HCT116 (cell line): ENCODE results near the gene GRIN3B. TPM values are rescaled to one million over a fixed set of nuclear protein-coding genes. Genes with fewer than 3 reads are reported as not detected.

Experiments used
- ATAC-seq: fragments of 200-7000 bp; cut with Tn5 transposase; 2 replicates; pipeline ENCODE4 v1.9.1; 2020; ENCODE audit warnings: mild to moderate bottlenecking, moderate library complexity
- BruUV-seq: library from RNA; stranded (reverse); fragments of 400-500 nt; replicated peaks from 2 replicates; lab custom pipeline; 2021; lab: Mats Ljungman, UMichigan
- CTCF ChIA-PET: fragments of 300-600 bp; sonication (Branson Sonifier 250); formaldehyde crosslinking; loops from one replicate; lab custom pipeline; 2021; ENCODE audit warnings: antibody characterized with exemption; lab: Charles Lee
- POLR2A ChIA-PET: fragments of 300-600, 350-600 bp; sonication (Branson Sonifier 250); formaldehyde crosslinking; loops from one replicate; lab custom pipeline; 2021; ENCODE audit warnings: antibody characterized with exemption; lab: Charles Lee
- RAD21 ChIA-PET, 2 experiments: fragments of 300-600 bp; sonication (Branson Sonifier 250); formaldehyde crosslinking; loops; one replicate each; lab custom pipeline; 2023; ENCODE audit warnings: low total read pairs in 2 of 2; ENCODE audit not compliant: uncharacterized antibody in 2 of 2, unreplicated experiment in 2 of 2, low non-redundant PET in 1 of 2; lab: Charles Lee
- DNase-seq: peaks from one replicate; pipeline ENCODE4 v3.0.0-alpha.2; 2010; ENCODE audit warnings: low read depth, low spot score
- H2AFZ ChIP-seq: fragments of 200-600 bp; shearing (Covaris generic), sonication (generic); 2 replicates; pipeline ENCODE4 v1.6.1; 2017; ENCODE audit warnings: low read depth, mixed run types, mixed read lengths, antibody characterized with exemption, low read length; ENCODE audit not compliant: poor library complexity, severe bottlenecking
- H3K27ac ChIP-seq: 2 replicates; pipeline ENCODE4 v1.5.1; 2012; ENCODE audit warnings: low read depth, low read length
- H3K27me3 ChIP-seq: fragments of 200-600 bp; sonication (generic); 2 replicates; pipeline ENCODE4 v1.6.1; 2016; ENCODE audit warnings: mixed run types, low read length, mixed read lengths; ENCODE audit not compliant: insufficient read depth
- H3K36me3 ChIP-seq, 2 experiments: fragments of 200-500 bp in 1 of 2; fragments of 200-600 bp in 1 of 2; sonication (Bioruptor generic) in 1 of 2; sonication (generic) in 1 of 2; 2 replicates each; pipeline versions ENCODE4 v1.5.1 to v1.6.1; 2014 to 2016; ENCODE audit warnings: low read length in 2 of 2, inconsistent platforms in 1 of 2, mixed read lengths in 1 of 2, mixed run types in 1 of 2; ENCODE audit not compliant: insufficient read depth in 2 of 2, control insufficient read depth in 1 of 2
- H3K4me1 ChIP-seq, 2 experiments: fragments of 200-600 bp in 1 of 2; sonication (generic) in 1 of 2; 2 replicates each; pipeline versions ENCODE4 v1.5.1 to v1.6.1; 2012 to 2017; ENCODE audit warnings: low read length in 2 of 2, inconsistent platforms in 1 of 2, mild to moderate bottlenecking in 1 of 2, mixed read lengths in 1 of 2, mixed run types in 1 of 2, moderate library complexity in 1 of 2; ENCODE audit not compliant: insufficient read depth in 2 of 2, control insufficient read depth in 1 of 2
- H3K4me2 ChIP-seq: fragments of 200-600 bp; sonication (generic); 2 replicates; pipeline ENCODE4 v1.6.1; 2017; ENCODE audit warnings: mixed run types, low read length, mixed read lengths
- H3K4me3 ChIP-seq, 2 experiments: fragments of 200-600 bp in 1 of 2; sonication (generic) in 1 of 2; replicated peaks in 1 of 2; 2 replicates each; pipeline ENCODE4 v1.5.1; 2011 to 2016; ENCODE audit warnings: low read length in 2 of 2, control low read depth in 1 of 2, low read depth in 1 of 2, mild to moderate bottlenecking in 1 of 2, mixed read lengths in 1 of 2, mixed run types in 1 of 2
- H3K79me2 ChIP-seq: fragments of 200-600 bp; sonication (generic); 2 replicates; pipeline ENCODE4 v1.6.1; 2017; ENCODE audit warnings: mild to moderate bottlenecking, mixed run types, low read length, moderate library complexity, mixed read lengths; ENCODE audit not compliant: insufficient read depth
- H3K9ac ChIP-seq: fragments of 200-600 bp; sonication (generic); 2 replicates; pipeline ENCODE4 v1.6.1; 2016; ENCODE audit warnings: low read length, mixed read lengths
- H3K9me2 ChIP-seq: fragments of 200-600 bp; sonication (generic), shearing (Covaris generic); 2 replicates; pipeline ENCODE4 v1.6.1; 2017; ENCODE audit warnings: mixed run types, mild to moderate bottlenecking, moderate library complexity; ENCODE audit not compliant: insufficient read depth
- H3K9me3 ChIP-seq, 2 experiments: fragments of 200-500 bp in 1 of 2; fragments of 200-600 bp in 1 of 2; sonication (Bioruptor generic) in 1 of 2; sonication (generic) in 1 of 2; 2 replicates each; pipeline ENCODE4 v1.6.1; 2014 to 2017; ENCODE audit warnings: low read length in 2 of 2, mixed read lengths in 2 of 2, inconsistent platforms in 1 of 2, low read depth in 1 of 2, mild to moderate bottlenecking in 1 of 2, mixed run types in 1 of 2, moderate library complexity in 1 of 2; ENCODE audit not compliant: control insufficient read depth in 1 of 2, insufficient read depth in 1 of 2
- H4K20me1 ChIP-seq: fragments of 200-600 bp; sonication (generic), shearing (Covaris generic); 2 replicates; pipeline ENCODE4 v1.6.1; 2017; ENCODE audit warnings: mixed run types, mild to moderate bottlenecking, moderate library complexity; ENCODE audit not compliant: insufficient read depth
- ATF3 ChIP-seq: IDR thresholded peaks from 2 replicates; pipeline ENCODE4 v1.6.1; 2012
- CEBPB ChIP-seq: IDR thresholded peaks from 2 replicates; pipeline ENCODE4 v1.6.1; 2012; ENCODE audit warnings: low read depth
- EZH2 ChIP-seq: fragments of 200-600 bp; sonication (generic); IDR thresholded peaks from 2 replicates; pipeline ENCODE4 v1.6.1; 2017; ENCODE audit warnings: antibody characterized with exemption, mixed run types
- EZH2phosphoT487 ChIP-seq: fragments of 200-600 bp; IDR thresholded peaks from 2 replicates; pipeline ENCODE4 v1.6.1; 2018; ENCODE audit warnings: antibody characterized with exemption, borderline replicate concordance
- FOSL1 ChIP-seq: IDR thresholded peaks from 2 replicates; pipeline ENCODE4 v1.6.1; 2012; ENCODE audit warnings: low read depth
- POLR2A ChIP-seq: IDR thresholded peaks from 2 replicates; pipeline ENCODE4 v1.7.0; 2011; ENCODE audit warnings: borderline replicate concordance; ENCODE audit not compliant: insufficient read depth, insufficient read length; ENCODE audit errors: extremely low read depth
- SRF ChIP-seq: IDR thresholded peaks from 2 replicates; pipeline ENCODE4 v1.6.1; 2012; ENCODE audit warnings: low read depth
- ZFX ChIP-seq: fragments of 450-650 bp; IDR thresholded peaks from 2 replicates; pipeline ENCODE4 v1.6.1; 2017
- intact Hi-C: fragments of 100-400 bp; cut with micrococcal nuclease; formaldehyde crosslinking; loops from 2 replicates; pipeline ENCODE4 v1.10.0; 2022
- total RNA-seq: library from RNA; stranded (reverse); gene quantifications from one replicate; pipeline ENCODE4 v1.2.1, GENCODE V29; 2021; ENCODE audit not compliant: unreplicated experiment

Gene GRIN3B
- total RNA-seq, 1 experiment from 2014 or later: 0.69 TPM

- Histone ChIP-seq H3K9me3 (no peaks in the 10 kb centered on the region), H4K20me1 (no peaks in the 10 kb centered on the region; the same call in 1 of the 2 replicates), H3K4me1 (no peaks in the 10 kb centered on the region), H3K4me2 (no peak overlapping the region), H3K79me2 (peaks cover 6% of the 10 kb centered on the region; the same call in 1 of the 2 replicates), H3K27ac (no peak overlapping the region), H3K4me3 (no peak overlapping the region)
- CTCF ChIA-PET: interaction anchor here (0.6 kb wide), 1 partner anchor 56 kb away, joined by 3 read pairs; no protein-coding TSS in a partner anchor
- intact Hi-C loops: no loop called here
- DNase-seq: no peak
- RAD21 ChIA-PET: no interaction called here
- peak; percentile 13; the same call in 1 of the 2 replicates for ATAC-seq
- TF ChIP-seq POLR2A (no peak), ATF3 (no peak), FOSL1 (no peak), SRF (no peak), CEBPB (no peak), ZFX (no peak)
- TF ChIP-seq, all 23 proteins: peak for 0
- peaks cover 0 to 4% of the 10 kb centered on the region in 2 experiments; a peak in 2 of 4 replicates for H3K36me3 ChIP-seq
- H2AFZ ChIP-seq: no peak overlapping the region
- no peaks in the 10 kb centered on the region for H3K27me3 ChIP-seq
- POLR2A ChIA-PET: no interaction called here
- no TSS peak for BruUV-seq
- H3K9me2 ChIP-seq: no peaks in the 10 kb centered on the region
- H3K9ac ChIP-seq: no peak overlapping the region
These were observed 8.2 kb downstream of the GRIN3B start for GRCh38 chr19:1008268-1009040.

- ATAC-seq (0 out of 2 replicates have a peak, but pooled peaks have one; percentile 21), DNase-seq (no peak)
- RAD21 ChIA-PET: no interaction called here
- peaks cover 0 to 4% of the 10 kb centered on the region in 2 experiments; a peak in 2 of 4 replicates for H3K36me3 ChIP-seq
- no peak overlapping the region for H3K9ac ChIP-seq
- no peaks in the 10 kb centered on the region for H3K9me3 ChIP-seq
- TSS peak; percentile 83 for BruUV-seq
- POLR2A ChIA-PET: no interaction called here
- CTCF ChIA-PET: no interaction called here
- no peak overlapping the region for H2AFZ ChIP-seq
- TF ChIP-seq EZH2phosphoT487: no peak
- TF ChIP-seq ZFX: no peak
- TF ChIP-seq EZH2: no peak
- no peaks in the 10 kb centered on the region for H3K27me3 ChIP-seq
- H3K79me2 ChIP-seq: peaks cover 14% of the 10 kb centered on the region
- intact Hi-C loops: no loop called here
- no peaks in the 10 kb centered on the region for H3K9me2 ChIP-seq
- no peaks in the 10 kb centered on the region; the same call in 1 of the 2 replicates for H4K20me1 ChIP-seq
- no peak overlapping the region for H3K27ac ChIP-seq
- H3K4me3 ChIP-seq: no peak overlapping the region
- no peaks in the 10 kb centered on the region for H3K4me1 ChIP-seq
- no peak overlapping the region for H3K4me2 ChIP-seq
These were observed 9.1 kb downstream of the GRIN3B start for GRCh38 chr19:1009041-1009980.
